ENCODE results near the gene RGS10. TPM values are rescaled to one million over a fixed set of nuclear protein-coding genes. Genes with fewer than 3 reads are reported as not detected.

The RGS10 gene
- total and polyA plus RNA-seq, 10 of the 15 experiments (the other 5 are each of a cell fraction or from before 2014, with no cell fraction given): 72.8 to 193 (median 127) TPM

GRCh38 chr10:119535837-119536507, 6.5 kb downstream of the RGS10 start:
- TF ChIP-seq HCFC1 (IDR thresholded peaks at IDR 0.05; ENCODE audit: low read length) (no peak), RUNX3 (IDR thresholded peaks at IDR 0.05; ENCODE audit: low read length) (peak; percentile 22; the same call in 1 of the 2 replicates)
- Histone ChIP-seq H3K4me3 (0 out of 2 replicates have a peak overlapping the region, but pooled peaks have one; percentile 5), H3K4me1 (ENCODE audit: control insufficient read depth, insufficient read depth, low read length) (peaks cover 30% of the 10 kb centered on the region), H3K9ac (ENCODE audit: control insufficient read depth, insufficient read depth, low read length) (no peak overlapping the region), H3K9me3 (replicated peaks; ENCODE audit: control insufficient read depth, insufficient read depth, low read length) (no peaks in the 10 kb centered on the region), H3K36me3 (ENCODE audit: control insufficient read depth in 2 of 2, insufficient read depth in 2 of 2, low read length in 1 of 2) (no peaks in the 10 kb centered on the region), H3K4me2 (ENCODE audit: control insufficient read depth, insufficient read depth) (peak overlapping the region; percentile 1; the same call in 1 of the 2 replicates), H3K79me2 (ENCODE audit: control insufficient read depth, insufficient read depth, low read length) (peaks cover 69% of the 10 kb centered on the region), H4K20me1 (ENCODE audit: control insufficient read depth, insufficient read depth) (peaks cover 3% of the 10 kb centered on the region; the same call in 1 of the 2 replicates), H3K27me3 (replicated peaks in 1 of 2; ENCODE audit: control insufficient read depth in 2 of 2, insufficient read depth in 2 of 2, low read length in 1 of 2) (no peaks in the 10 kb centered on the region), H3K27ac (ENCODE audit: control insufficient read depth, insufficient read depth) (no peak overlapping the region), H2AFZ (ENCODE audit: control insufficient read depth, low read depth, low read length) (no peak overlapping the region)
- 94% methylated on average over 11 of the region's 11 CpGs for WGBS (ENCODE audit: insufficient coverage, insufficient replicate concordance, low lambda C conversion rate, missing lambda C conversion rate)
- ChIA-PET POLR2A (interaction anchor here (1.0 kb wide), 1 partner anchor 12 kb away, joined by 3 read pairs; no protein-coding TSS in a partner anchor), RAD21 (ENCODE audit: unreplicated experiment) (no interaction called here), SMC1A (ENCODE audit: uncharacterized antibody, unreplicated experiment) (interaction anchor here (6.4 kb wide), 1 partner anchor 19 kb away, joined by 62 read pairs; no protein-coding TSS in a partner anchor), CTCF (interaction anchor here (1.8 kb wide), 1 partner anchor 10 kb away, joined by 6 read pairs; no protein-coding TSS in a partner anchor)
- BruUV-seq (replicated peaks): no TSS peak
- in situ Hi-C loops (cut with MboI) (no loop called here), intact Hi-C loops (cut with micrococcal nuclease; ENCODE audit: unreplicated experiment) (no loop called here)
- ATAC-seq (no peak), FAIRE-seq (no peak), DNase-seq (ENCODE audit: low read depth, low spot score) (no peak)

- ChIA-PET POLR2A (interaction anchor here (0.7 to 1.0 kb wide), 3 partner anchors 11 to 17 kb away, joined by 3 to 5 read pairs (median 4); no protein-coding TSS in a partner anchor), SMC1A (ENCODE audit: uncharacterized antibody, unreplicated experiment) (interaction anchor here (2.5 to 6.4 kb wide), 2 partner anchors 19 to 35 kb away, joined by 5 to 62 read pairs; no protein-coding TSS in a partner anchor), CTCF (interaction anchor here (1.8 kb wide), 1 partner anchor 10 kb away, joined by 6 read pairs; no protein-coding TSS in a partner anchor), RAD21 (ENCODE audit: unreplicated experiment) (no interaction called here)
- Histone ChIP-seq H4K20me1 (ENCODE audit: control insufficient read depth, insufficient read depth) (peaks cover 3% of the 10 kb centered on the region; the same call in 1 of the 2 replicates), H3K9me3 (replicated peaks; ENCODE audit: control insufficient read depth, insufficient read depth, low read length) (no peaks in the 10 kb centered on the region), H3K4me2 (ENCODE audit: control insufficient read depth, insufficient read depth) (no peak overlapping the region; the same call in 1 of the 2 replicates), H3K4me3 (0 out of 2 replicates have a peak overlapping the region, but pooled peaks have one; percentile 5), H3K4me1 (ENCODE audit: control insufficient read depth, insufficient read depth, low read length) (peaks cover 27% of the 10 kb centered on the region), H3K9ac (ENCODE audit: control insufficient read depth, insufficient read depth, low read length) (no peak overlapping the region), H3K27ac (ENCODE audit: control insufficient read depth, insufficient read depth) (no peak overlapping the region), H2AFZ (ENCODE audit: control insufficient read depth, low read depth, low read length) (no peak overlapping the region), H3K36me3 (ENCODE audit: control insufficient read depth in 2 of 2, insufficient read depth in 2 of 2, low read length in 1 of 2) (no peaks in the 10 kb centered on the region), H3K27me3 (replicated peaks in 1 of 2; ENCODE audit: control insufficient read depth in 2 of 2, insufficient read depth in 2 of 2, low read length in 1 of 2) (no peaks in the 10 kb centered on the region), H3K79me2 (ENCODE audit: control insufficient read depth, insufficient read depth, low read length) (peaks cover 69% of the 10 kb centered on the region)
- DNase-seq (ENCODE audit: low read depth, low spot score) (no peak), ATAC-seq (no peak), FAIRE-seq (no peak)
- 100% methylated on average over 3 of the region's 3 CpGs for WGBS (ENCODE audit: insufficient coverage, insufficient replicate concordance, low lambda C conversion rate, missing lambda C conversion rate)
- BruUV-seq (replicated peaks): no TSS peak
- in situ Hi-C loops (cut with MboI) (no loop called here), intact Hi-C loops (cut with micrococcal nuclease; ENCODE audit: unreplicated experiment) (no loop called here)
- TF ChIP-seq SMAD5 (IDR thresholded peaks at IDR 0.05; ENCODE audit: low read depth) (no peak), TARDBP (IDR thresholded peaks at IDR 0.05; ENCODE audit: borderline replicate concordance) (no peak), NRF1 (conservative IDR thresholded peaks at IDR 0.05; ENCODE audit: low read depth, low read length) (no peak), PML (IDR thresholded peaks at IDR 0.05; ENCODE audit: low read length) (no peak), BCL11A (IDR thresholded peaks at IDR 0.05; ENCODE audit: low read depth, low read length) (no peak), GATAD2B (conservative IDR thresholded peaks at IDR 0.05; ENCODE audit: low read depth) (no peak), POLR2AphosphoS5 (IDR thresholded peaks at IDR 0.05; ENCODE audit: low read length) (no peak), POU2F2 (IDR thresholded peaks at IDR 0.05; ENCODE audit: borderline replicate concordance, low read depth, low read length) (no peak), IRF5 (IDR thresholded peaks at IDR 0.05; ENCODE audit: borderline replicate concordance) (no peak), RCOR1 (conservative IDR thresholded peaks at IDR 0.05; ENCODE audit: low read depth, low read length) (no peak), ELK1 (IDR thresholded peaks at IDR 0.05; ENCODE audit: low read depth, low read length) (no peak), JUNB (IDR thresholded peaks at IDR 0.05) (no peak), CEBPB (IDR thresholded peaks at IDR 0.05; ENCODE audit: borderline replicate concordance in 1 of 2, low read depth in 2 of 2, low read length in 2 of 2) (no peak), ZNF24 (IDR thresholded peaks at IDR 0.05) (no peak), SP1 (IDR thresholded peaks at IDR 0.05; ENCODE audit: low read depth, low read length) (no peak)
Observed at GRCh38 chr10:119535305-119535704, 7.2 kb downstream of the RGS10 start.
